Activated naive CD8-positive, alpha-beta T cell treated with anti-CD3 and anti-CD28 coated beads, Interleukin-2, amount 10 ng/mL, durations not matched to agents 7 days and 5 days (primary cell): ENCODE data around the gene P2RX4. TPM values are rescaled to one million over a fixed set of nuclear protein-coding genes. Genes with fewer than 3 reads are reported as not detected.
"Not testable (repeated sequence)": the region's sequence is repeated elsewhere in the genome, so short reads cannot be mapped to it uniquely, and the experiment has no call there.

Experiments used
- ATAC-seq: fragments of 150-1000 bp; cut with Tn5 transposase; one replicate; pipeline ENCODE4 v1.10.0; 2021; ENCODE audit warnings: low read depth, moderate library complexity
- POLR2A ChIA-PET: fragments of 350-600 bp; sonication (Branson Sonifier 250); formaldehyde crosslinking; loops from one replicate; lab custom pipeline; 2021; ENCODE audit warnings: antibody characterized with exemption; lab: Charles Lee
- DNase-seq: peaks from one replicate; pipeline ENCODE4 v3.0.0; 2021
- H3K27ac Mint-ChIP-seq: one replicate; pipeline ENCODE4 v1.8.0; 2022; ENCODE audit warnings: mild to moderate bottlenecking, mixed read lengths
- H3K27me3 Mint-ChIP-seq: one replicate; pipeline ENCODE4 v1.8.0; 2022; ENCODE audit warnings: mild to moderate bottlenecking, moderate library complexity, mixed read lengths
- H3K36me3 Mint-ChIP-seq: one replicate; pipeline ENCODE4 v1.8.0; 2021; ENCODE audit warnings: mild to moderate bottlenecking, mixed read lengths
- H3K4me1 Mint-ChIP-seq: one replicate; pipeline ENCODE4 v1.8.0; 2021; ENCODE audit warnings: mixed read lengths
- H3K4me3 Mint-ChIP-seq: one replicate; pipeline ENCODE4 v1.8.0; 2022; ENCODE audit warnings: mild to moderate bottlenecking, moderate library complexity, mixed read lengths
- H3K9me3 Mint-ChIP-seq: one replicate; pipeline ENCODE4 v1.8.0; 2021; ENCODE audit warnings: mixed read lengths
- total RNA-seq, 2 experiments: library from RNA; stranded (reverse); gene quantifications; one replicate each; pipeline ENCODE4 v1.2.3, GENCODE V29; 2021

The P2RX4 gene
- total RNA-seq, 2 experiments from 2014 or later = 50.7 to 52.9 TPM

DNA sequence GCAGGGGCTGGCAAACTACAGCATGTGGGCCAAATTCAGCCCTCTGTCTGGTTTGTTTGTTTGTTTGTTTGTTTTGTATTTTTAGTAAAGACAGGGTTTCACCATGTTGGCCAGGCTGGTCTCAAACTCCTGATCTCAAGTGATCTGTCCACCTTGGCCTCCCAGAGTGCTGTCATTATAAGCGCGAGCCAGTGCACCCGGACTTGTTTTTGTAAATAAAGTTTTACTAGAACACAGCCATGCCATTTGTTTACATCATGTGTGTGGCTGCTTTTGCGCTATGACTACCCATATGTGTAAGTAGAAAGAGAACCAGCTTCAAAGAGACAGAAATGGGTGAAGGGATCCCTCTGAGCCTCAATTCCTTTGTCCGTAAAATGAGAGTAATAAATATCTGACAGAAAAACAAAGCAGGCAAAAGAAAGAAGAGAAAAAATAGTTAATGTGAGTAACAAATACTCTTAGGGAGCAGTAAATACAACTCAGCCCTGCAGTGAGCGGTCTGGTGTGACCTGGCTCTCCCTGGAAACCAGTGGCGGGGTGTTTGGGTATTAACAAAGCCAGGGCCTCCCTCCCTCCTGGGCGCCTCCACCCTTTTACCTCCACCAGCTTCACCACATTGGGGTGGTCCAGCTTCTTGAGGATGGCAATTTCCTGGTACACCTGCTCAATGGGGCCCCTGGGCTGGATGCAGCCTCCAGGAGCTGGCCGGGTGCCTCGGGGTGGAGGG lies 53.4 kb downstream of the P2RX4 start:
- peaks cover 17% of the 10 kb centered on the region for H3K36me3 Mint-ChIP-seq
- ATAC-seq (no peak), DNase-seq (no peak)

DNA sequence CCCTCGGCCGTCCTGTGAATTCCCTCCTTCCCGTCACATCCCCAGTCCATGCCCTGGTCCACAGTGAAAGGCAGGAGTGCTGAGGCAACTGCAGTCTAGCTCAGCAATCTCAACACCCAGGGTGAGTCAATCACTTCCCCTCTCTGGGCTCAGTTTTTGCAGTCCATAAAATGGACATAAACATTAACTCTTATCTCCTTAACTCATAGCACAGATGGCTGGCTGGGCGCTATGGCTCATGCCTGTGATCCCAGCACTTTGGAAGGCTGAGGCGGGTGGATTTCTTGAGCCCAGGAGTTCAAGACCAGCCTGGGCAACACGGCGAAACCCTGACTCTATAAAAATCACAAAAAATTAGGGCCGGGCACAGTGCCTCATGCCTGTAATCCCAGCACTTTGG lies 54.2 kb downstream of the P2RX4 start:
- Mint-ChIP-seq H3K27ac (no peak overlapping the region), H3K36me3 (peaks cover 16% of the 10 kb centered on the region), H3K4me1 (peaks cover 6% of the 10 kb centered on the region), H3K9me3 (no peaks in the 10 kb centered on the region), H3K4me3 (no peak overlapping the region), H3K27me3 (no peaks in the 10 kb centered on the region)
- ATAC-seq (no peak), DNase-seq (no peak)
- POLR2A ChIA-PET = no interaction called here

More for the DNA sequence above, 53.4 kb downstream of the P2RX4 start:
- no peaks in the 10 kb centered on the region for H3K27me3 Mint-ChIP-seq
- no peak overlapping the region for H3K27ac Mint-ChIP-seq
- POLR2A ChIA-PET = no interaction called here
- no peak overlapping the region for H3K4me3 Mint-ChIP-seq
- no peaks in the 10 kb centered on the region for H3K9me3 Mint-ChIP-seq
- peaks cover 6% of the 10 kb centered on the region for H3K4me1 Mint-ChIP-seq

GRCh38 chr12:121264951-121265515 lies 55.1 kb downstream of the P2RX4 start:
- Mint-ChIP-seq H3K36me3 (peaks cover 17% of the 10 kb centered on the region), H3K27me3 (no peaks in the 10 kb centered on the region), H3K9me3 (no peaks in the 10 kb centered on the region), H3K4me1 (peaks cover 6% of the 10 kb centered on the region), H3K4me3 (no peak overlapping the region), H3K27ac (no peak overlapping the region)
- DNase-seq (no peak), ATAC-seq (no peak)
- POLR2A ChIA-PET = no interaction called here

- POLR2A ChIA-PET = no interaction called here
- no peaks in the 10 kb centered on the region for H3K9me3 Mint-ChIP-seq
- no peaks in the 10 kb centered on the region for H3K27me3 Mint-ChIP-seq
- H3K36me3 Mint-ChIP-seq = peaks cover 16% of the 10 kb centered on the region
- H3K27ac Mint-ChIP-seq = no peak overlapping the region
- no peak overlapping the region for H3K4me3 Mint-ChIP-seq
- no peaks in the 10 kb centered on the region for H3K4me1 Mint-ChIP-seq
- DNase-seq (no peak), ATAC-seq (no peak)
Measured at GRCh38 chr12:121267822-121268221, 57.9 kb downstream of the P2RX4 start.

- no peak overlapping the region for H3K4me3 Mint-ChIP-seq
- no peaks in the 10 kb centered on the region for H3K27me3 Mint-ChIP-seq
- POLR2A ChIA-PET = no interaction called here
- ATAC-seq (no peak), DNase-seq (no peak)
- peaks cover 19% of the 10 kb centered on the region for H3K36me3 Mint-ChIP-seq
- no peak overlapping the region for H3K27ac Mint-ChIP-seq
- H3K4me1 Mint-ChIP-seq = peaks cover 2% of the 10 kb centered on the region
- H3K9me3 Mint-ChIP-seq = no peaks in the 10 kb centered on the region
Measured at GRCh38 chr12:121273364-121273896, 63.5 kb downstream of the P2RX4 start.

GRCh38 chr12:121274036-121274763 lies 64.3 kb downstream of the P2RX4 start:
- POLR2A ChIA-PET = interaction anchor here (0.7 kb wide), 1 partner anchor 42 kb away, joined by 3 read pairs; no protein-coding TSS in a partner anchor
- H3K4me1 Mint-ChIP-seq = peaks cover 2% of the 10 kb centered on the region
- ATAC-seq = no peak
- H3K9me3 Mint-ChIP-seq = no peaks in the 10 kb centered on the region
- no peak overlapping the region for H3K4me3 Mint-ChIP-seq
- no peak overlapping the region for H3K27ac Mint-ChIP-seq
- DNase-seq = no peak
- H3K27me3 Mint-ChIP-seq = no peaks in the 10 kb centered on the region
- peaks cover 14% of the 10 kb centered on the region for H3K36me3 Mint-ChIP-seq

DNA sequence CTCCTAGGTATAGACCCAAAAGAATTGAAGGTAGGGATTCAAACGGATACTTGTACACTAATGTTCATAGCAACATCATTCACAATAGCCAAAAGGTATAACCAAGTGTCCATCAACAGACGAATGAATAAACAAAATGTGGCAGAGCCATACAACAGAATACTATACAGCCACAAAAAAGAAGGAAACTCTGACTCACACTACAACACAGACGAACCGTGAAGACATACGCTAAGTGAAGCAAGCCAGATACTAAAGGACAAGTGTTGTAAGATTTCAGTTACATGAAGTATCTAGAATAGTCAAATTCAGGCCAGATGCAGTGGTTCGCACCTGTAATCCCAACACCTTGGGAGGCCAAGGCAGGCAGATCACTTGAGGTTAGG lies 67.4 kb downstream of the P2RX4 start:
- H3K4me3 Mint-ChIP-seq = no peak overlapping the region
- DNase-seq (no peak), ATAC-seq (no peak)
- H3K36me3 Mint-ChIP-seq = peaks cover 6% of the 10 kb centered on the region
- POLR2A ChIA-PET = no interaction called here
- H3K27ac Mint-ChIP-seq = no peak overlapping the region
- peaks cover 2% of the 10 kb centered on the region for H3K4me1 Mint-ChIP-seq
- H3K27me3 Mint-ChIP-seq = no peaks in the 10 kb centered on the region
- H3K9me3 Mint-ChIP-seq = no peaks in the 10 kb centered on the region

- no peaks in the 10 kb centered on the region for H3K27me3 Mint-ChIP-seq
- peaks cover 2% of the 10 kb centered on the region for H3K36me3 Mint-ChIP-seq
- H3K4me1 Mint-ChIP-seq = peaks cover 2% of the 10 kb centered on the region
- H3K9me3 Mint-ChIP-seq = no peaks in the 10 kb centered on the region
- POLR2A ChIA-PET = interaction anchor here (1.4 kb wide), 1 partner anchor 18 kb away, joined by 3 read pairs; the partner anchor contains the start of gene CAMKK2
- DNase-seq = no peak
- H3K4me3 Mint-ChIP-seq = no peak overlapping the region
- H3K27ac Mint-ChIP-seq = no peak overlapping the region
- no peak for ATAC-seq
Measured at GRCh38 chr12:121278169-121279070, 68.5 kb downstream of the P2RX4 start.

- Mint-ChIP-seq H3K9me3 (no peaks in the 10 kb centered on the region), H3K4me3 (no peak overlapping the region), H3K27me3 (no peaks in the 10 kb centered on the region), H3K36me3 (peaks cover 3% of the 10 kb centered on the region), H3K4me1 (peaks cover 2% of the 10 kb centered on the region), H3K27ac (no peak overlapping the region)
- POLR2A ChIA-PET = interaction anchor here (1.4 kb wide), 1 partner anchor 18 kb away, joined by 3 read pairs; the partner anchor contains the start of gene CAMKK2
- ATAC-seq (no peak), DNase-seq (no peak)
Measured at GRCh38 chr12:121279071-121279375, 69.1 kb downstream of the P2RX4 start.

DNA sequence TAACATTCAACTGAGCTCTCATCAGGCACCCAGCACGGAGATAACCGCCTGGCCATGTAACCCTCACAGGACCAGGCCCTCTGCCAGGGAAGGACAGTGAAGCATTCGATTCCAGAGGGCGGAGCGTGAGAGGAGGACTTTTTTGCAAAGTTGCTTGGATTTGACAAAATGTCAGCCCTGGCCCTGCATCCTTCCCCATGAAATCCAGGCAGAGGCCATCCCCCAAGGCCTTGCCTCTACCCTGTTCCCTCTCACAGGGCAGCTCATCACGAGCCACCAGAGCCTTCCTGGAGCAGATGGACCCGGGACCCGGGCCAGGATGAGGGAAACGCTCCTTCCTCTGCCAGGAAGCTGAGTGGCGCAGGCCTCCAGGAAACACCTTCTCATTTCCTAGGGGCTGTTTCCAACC lies 69.6 kb downstream of the P2RX4 start:
- Mint-ChIP-seq H3K27ac (no peak overlapping the region), H3K4me1 (peaks cover 2% of the 10 kb centered on the region), H3K9me3 (no peaks in the 10 kb centered on the region), H3K4me3 (no peak overlapping the region), H3K27me3 (no peaks in the 10 kb centered on the region), H3K36me3 (peaks cover 4% of the 10 kb centered on the region)
- POLR2A ChIA-PET = interaction anchor here (0.6 to 1.4 kb wide), 2 partner anchors 17 to 429 kb away, joined by 3 to 4 read pairs; partner anchors contain the start of gene CAMKK2
- ATAC-seq (no peak), DNase-seq (no peak)

GRCh38 chr12:121280531-121280930 lies 70.6 kb downstream of the P2RX4 start:
- H3K4me3 Mint-ChIP-seq, DNase-seq, H3K4me1 Mint-ChIP-seq, H3K36me3 Mint-ChIP-seq, ATAC-seq, H3K27me3 Mint-ChIP-seq, POLR2A ChIA-PET, H3K27ac Mint-ChIP-seq, H3K9me3 Mint-ChIP-seq: not testable (repeated sequence)

DNA sequence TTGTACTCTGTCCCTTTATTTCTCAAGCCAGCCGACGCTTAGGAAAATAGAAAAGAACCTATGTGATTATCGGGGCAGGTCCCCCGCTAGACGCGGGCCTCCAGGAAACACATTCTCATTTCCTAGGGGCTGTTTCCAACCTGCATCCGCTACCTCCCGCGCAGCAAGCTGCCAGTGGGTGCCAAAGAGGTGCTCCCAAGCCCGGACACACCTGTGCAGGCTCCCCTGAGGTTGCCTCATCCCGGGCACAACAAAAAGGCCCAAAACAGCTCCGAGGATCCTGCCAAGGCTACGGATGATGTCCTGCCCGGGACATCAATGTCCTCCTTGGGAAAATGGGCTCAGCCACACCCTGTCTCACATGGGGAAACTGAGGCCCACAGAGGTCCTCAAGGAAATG lies 71.2 kb downstream of the P2RX4 start:
- POLR2A ChIA-PET, H3K27ac Mint-ChIP-seq, H3K4me3 Mint-ChIP-seq, ATAC-seq, H3K4me1 Mint-ChIP-seq, H3K9me3 Mint-ChIP-seq, DNase-seq, H3K36me3 Mint-ChIP-seq, H3K27me3 Mint-ChIP-seq: not testable (repeated sequence)
